GM12878 (cell line): ENCODE measurements around the gene NISCH. TPM values are rescaled to one million over a fixed set of nuclear protein-coding genes. Genes with fewer than 3 reads are reported as not detected.

ENCODE experiments used
- CBFB ChIP-seq: IDR thresholded peaks from 2 replicates; pipeline ENCODE4 v1.6.1; 2016; ENCODE audit warnings: antibody characterized with exemption, low read depth
- CHD2 ChIP-seq: IDR thresholded peaks from 2 replicates; pipeline ENCODE4 v1.6.1; 2011; ENCODE audit warnings: low read depth, low read length, improper control_type of control experiment, borderline replicate concordance
- ELK1 ChIP-seq: IDR thresholded peaks from 2 replicates; pipeline ENCODE4 v1.6.1; 2012; ENCODE audit warnings: low read depth, low read length, improper control_type of control experiment
- SKIL ChIP-seq: fragments of 450-650 bp; IDR thresholded peaks from 2 replicates; pipeline ENCODE4 v1.6.1; 2017; ENCODE audit warnings: mild to moderate bottlenecking, low read depth, inconsistent platforms; ENCODE audit not compliant: poor library complexity, severe bottlenecking
- ZNF687 ChIP-seq: fragments of 450-650 bp; IDR thresholded peaks from 2 replicates; pipeline ENCODE4 v1.6.1; 2017; ENCODE audit warnings: mild to moderate bottlenecking, moderate library complexity
- ZZZ3 ChIP-seq: IDR thresholded peaks from 2 replicates; pipeline ENCODE4 v1.6.1; 2011; ENCODE audit warnings: low read depth; ENCODE audit not compliant: control insufficient read depth, insufficient read length
- polyA plus RNA-seq, 11 experiments: library from polyadenylated mRNA; depleted of rRNA in 4 of 11; unstranded in 6 of 11; stranded (reverse) in 5 of 11; fragments of >200 nt; fragmentation: Nextera tagmentation in 4 of 11; fragmentation: Illumina TruSeq in 1 of 11; extraction: Ambion mirVana in 4 of 11; extraction: Trizol in 1 of 11; gene quantifications; 1 replicate in 1 of 11; 2 replicates in 10 of 11; pipeline versions ENCODE4 v1.2.1 to v1.2.3, GENCODE V29; 2011 to 2016; ENCODE audit warnings: inconsistent platforms in 2 of 11, missing spikeins in 2 of 11, low read depth in 1 of 11
- total RNA-seq, 4 experiments: library from RNA; depleted of rRNA in 3 of 4; stranded (reverse); fragments of >200 nt in 3 of 4; fragmentation: Illumina TruSeq in 1 of 4; extraction: Trizol in 1 of 4; gene quantifications; 2 replicates each; pipeline versions ENCODE4 v1.2.1 to v1.2.3, GENCODE V29; 2013 to 2021

NISCH gene
- total and polyA plus RNA-seq, 10 of the 15 experiments (the other 5 are each of a cell fraction or from before 2014, with no cell fraction given), result 0.76 to 52.5 (median 24.6) TPM

GRCh38 chr3:52537726-52538421, 82.5 kb downstream of the NISCH start (continued):
- no peak for TF ChIP-seq ELK1
- TF ChIP-seq ZZZ3, result no peak
- no peak for TF ChIP-seq CBFB
- no peak for TF ChIP-seq CHD2
- no peak for TF ChIP-seq ZNF687
- TF ChIP-seq SKIL, result no peak
